Measurements from ENCODE around the gene STK32B. TPM values are rescaled to one million over a fixed set of nuclear protein-coding genes. Genes with fewer than 3 reads are reported as not detected.

Gene STK32B
- total and polyA plus RNA-seq, 9 of the 15 experiments (the other 6 are each of a cell fraction or from before 2014, with no cell fraction given): 0.03 to 0.20 (median 0.07) TPM; not detected in 2

DNA sequence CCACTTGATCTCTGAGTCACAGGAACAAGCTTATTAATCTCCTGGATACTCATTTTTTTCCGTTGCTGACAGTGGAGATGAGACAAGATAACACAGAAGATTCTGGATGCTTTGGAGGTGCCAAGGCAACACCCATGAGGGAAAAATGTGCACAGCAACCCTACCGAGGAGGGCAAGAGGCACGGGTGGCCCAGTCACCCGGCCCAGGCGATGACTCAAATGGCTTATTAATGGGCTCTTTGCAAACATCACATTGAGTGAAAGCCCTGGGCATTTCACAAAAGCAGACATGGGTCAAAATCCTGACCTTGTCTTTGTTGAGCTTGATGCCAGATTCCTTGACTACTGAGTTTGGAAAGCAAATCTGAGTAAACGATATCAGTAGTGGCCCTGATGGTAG, 315.1 kb downstream of the STK32B start:
- DNase-seq (ENCODE audit: extremely low read depth in 1 of 4, low spot score in 3 of 4): no peak
- intact Hi-C loops (cut with micrococcal nuclease) (no loop called here), in situ Hi-C loops (cut with MboI) (no loop called here)
- POLR2A ChIA-PET: no interaction called here
- CTCF ChIA-PET (ENCODE audit: low intra/inter-chr PET ratio): no interaction called here
- 1% methylated on average over 6 of the region's 6 CpGs for WGBS (ENCODE audit: insufficient coverage, low coverage, missing lambda C conversion rate)
- no peak overlapping the region for H2AFZ ChIP-seq (ENCODE audit: low read depth, low read length)
- H3K27ac ChIP-seq (ENCODE audit: extremely low read depth, low read depth, low read length): no peak overlapping the region
- BruUV-seq (replicated peaks): no TSS peak
- H3K9ac ChIP-seq (ENCODE audit: insufficient read depth in 1 of 2, low read depth in 2 of 2, low read length in 2 of 2): no peak overlapping the region
- H3K9me3 ChIP-seq (replicated peaks; ENCODE audit: control insufficient read depth, insufficient read depth, low read depth, low read length): no peaks in the 10 kb centered on the region
- no peaks in the 10 kb centered on the region for H3K79me2 ChIP-seq (ENCODE audit: control insufficient read depth, insufficient read depth, low read length)
- H3K27me3 ChIP-seq (ENCODE audit: control insufficient read depth in 2 of 2, insufficient read depth in 2 of 2, low read length in 2 of 2): no peaks in the 10 kb centered on the region
- H3K4me2 ChIP-seq (ENCODE audit: insufficient read depth, low read length): no peak overlapping the region
- H3K4me1 ChIP-seq (replicated peaks in 1 of 2; ENCODE audit: control insufficient read depth in 2 of 2, insufficient read depth in 2 of 2, low read length in 2 of 2): no peaks in the 10 kb centered on the region
- no peak overlapping the region for H3K4me3 ChIP-seq
- no peaks in the 10 kb centered on the region for H4K20me1 ChIP-seq (replicated peaks; ENCODE audit: control insufficient read depth, insufficient read depth, low read length)
- no peaks in the 10 kb centered on the region for H3K36me3 ChIP-seq (ENCODE audit: control insufficient read depth, insufficient read depth, low read length)
- no peak for ATAC-seq
- FAIRE-seq: no peak
- TF ChIP-seq ZNF121 (CRISPR knock-in tag; conservative IDR thresholded peaks at IDR 0.05) (no peak), MCM3 (IDR thresholded peaks at IDR 0.05) (no peak), FOXA3 (CRISPR knock-in tag; conservative IDR thresholded peaks at IDR 0.05 in 1 of 2, IDR thresholded peaks at IDR 0.05 in 1 of 2) (no peak), KAT2B (IDR thresholded peaks at IDR 0.05; ENCODE audit: low read depth, low read length) (no peak), NCOA2 (IDR thresholded peaks at IDR 0.05; ENCODE audit: partially characterized antibody in 2 of 2) (no peak), ZNF224 (CRISPR knock-in tag; IDR thresholded peaks at IDR 0.05) (no peak), TOE1 (IDR thresholded peaks at IDR 0.05; ENCODE audit: borderline replicate concordance) (no peak), TOE1 (CRISPR knock-in tag; IDR thresholded peaks at IDR 0.05; ENCODE audit: borderline replicate concordance, low read depth) (no peak), RHOXF2B (CRISPR knock-in tag; conservative IDR thresholded peaks at IDR 0.05) (no peak), ZNF354B (CRISPR knock-in tag; IDR thresholded peaks at IDR 0.05) (no peak), TGIF2 (CRISPR knock-in tag; IDR thresholded peaks at IDR 0.05) (no peak), CCNT2 (IDR thresholded peaks at IDR 0.05; ENCODE audit: borderline replicate concordance, extremely low read depth, insufficient read length, low read depth, low read length) (no peak), EP300 (IDR thresholded peaks at IDR 0.05; ENCODE audit: low read length) (no peak)
- TF ChIP-seq, protein P1, sequence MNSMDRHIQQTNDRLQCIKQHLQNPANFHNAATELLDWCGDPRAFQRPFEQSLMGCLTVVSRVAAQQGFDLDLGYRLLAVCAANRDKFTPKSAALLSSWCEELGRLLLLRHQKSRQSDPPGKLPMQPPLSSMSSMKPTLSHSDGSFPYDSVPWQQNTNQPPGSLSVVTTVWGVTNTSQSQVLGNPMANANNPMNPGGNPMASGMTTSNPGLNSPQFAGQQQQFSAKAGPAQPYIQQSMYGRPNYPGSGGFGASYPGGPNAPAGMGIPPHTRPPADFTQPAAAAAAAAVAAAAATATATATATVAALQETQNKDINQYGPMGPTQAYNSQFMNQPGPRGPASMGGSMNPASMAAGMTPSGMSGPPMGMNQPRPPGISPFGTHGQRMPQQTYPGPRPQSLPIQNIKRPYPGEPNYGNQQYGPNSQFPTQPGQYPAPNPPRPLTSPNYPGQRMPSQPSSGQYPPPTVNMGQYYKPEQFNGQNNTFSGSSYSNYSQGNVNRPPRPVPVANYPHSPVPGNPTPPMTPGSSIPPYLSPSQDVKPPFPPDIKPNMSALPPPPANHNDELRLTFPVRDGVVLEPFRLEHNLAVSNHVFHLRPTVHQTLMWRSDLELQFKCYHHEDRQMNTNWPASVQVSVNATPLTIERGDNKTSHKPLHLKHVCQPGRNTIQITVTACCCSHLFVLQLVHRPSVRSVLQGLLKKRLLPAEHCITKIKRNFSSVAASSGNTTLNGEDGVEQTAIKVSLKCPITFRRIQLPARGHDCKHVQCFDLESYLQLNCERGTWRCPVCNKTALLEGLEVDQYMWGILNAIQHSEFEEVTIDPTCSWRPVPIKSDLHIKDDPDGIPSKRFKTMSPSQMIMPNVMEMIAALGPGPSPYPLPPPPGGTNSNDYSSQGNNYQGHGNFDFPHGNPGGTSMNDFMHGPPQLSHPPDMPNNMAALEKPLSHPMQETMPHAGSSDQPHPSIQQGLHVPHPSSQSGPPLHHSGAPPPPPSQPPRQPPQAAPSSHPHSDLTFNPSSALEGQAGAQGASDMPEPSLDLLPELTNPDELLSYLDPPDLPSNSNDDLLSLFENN (IDR thresholded peaks at IDR 0.05; ENCODE audit: low read depth in 2 of 2, low read length in 2 of 2): no peak
- no peaks in the 10 kb centered on the region for H3K9me1 ChIP-seq (ENCODE audit: control insufficient read depth, insufficient read depth, low read length)
